ENCODE results near the gene RAB3IL1.

DNA sequence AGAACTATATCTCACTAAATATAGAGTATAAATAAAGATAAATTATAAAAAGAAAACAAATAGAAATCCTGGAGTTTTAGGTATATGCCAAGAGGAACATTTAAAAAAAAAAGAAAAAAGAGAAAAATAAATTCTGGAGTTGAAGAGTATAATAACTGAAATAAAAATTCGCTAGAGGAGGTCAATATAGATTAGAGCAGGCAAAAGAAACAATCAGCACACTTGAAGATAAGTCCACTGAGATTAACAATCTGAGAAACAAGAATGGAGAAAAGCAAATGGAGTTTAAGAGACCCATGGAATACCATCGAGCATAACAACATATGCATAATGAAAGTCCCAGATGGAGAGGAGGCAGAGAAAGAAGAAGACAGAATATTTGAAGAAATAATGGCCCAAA, 18.5 kb upstream of the RAB3IL1 start:
- TF ChIP-seq, protein P1, sequence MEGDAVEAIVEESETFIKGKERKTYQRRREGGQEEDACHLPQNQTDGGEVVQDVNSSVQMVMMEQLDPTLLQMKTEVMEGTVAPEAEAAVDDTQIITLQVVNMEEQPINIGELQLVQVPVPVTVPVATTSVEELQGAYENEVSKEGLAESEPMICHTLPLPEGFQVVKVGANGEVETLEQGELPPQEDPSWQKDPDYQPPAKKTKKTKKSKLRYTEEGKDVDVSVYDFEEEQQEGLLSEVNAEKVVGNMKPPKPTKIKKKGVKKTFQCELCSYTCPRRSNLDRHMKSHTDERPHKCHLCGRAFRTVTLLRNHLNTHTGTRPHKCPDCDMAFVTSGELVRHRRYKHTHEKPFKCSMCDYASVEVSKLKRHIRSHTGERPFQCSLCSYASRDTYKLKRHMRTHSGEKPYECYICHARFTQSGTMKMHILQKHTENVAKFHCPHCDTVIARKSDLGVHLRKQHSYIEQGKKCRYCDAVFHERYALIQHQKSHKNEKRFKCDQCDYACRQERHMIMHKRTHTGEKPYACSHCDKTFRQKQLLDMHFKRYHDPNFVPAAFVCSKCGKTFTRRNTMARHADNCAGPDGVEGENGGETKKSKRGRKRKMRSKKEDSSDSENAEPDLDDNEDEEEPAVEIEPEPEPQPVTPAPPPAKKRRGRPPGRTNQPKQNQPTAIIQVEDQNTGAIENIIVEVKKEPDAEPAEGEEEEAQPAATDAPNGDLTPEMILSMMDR (IDR thresholded peaks at IDR 0.05), result no peak
- TF ChIP-seq POLR2A (IDR thresholded peaks at IDR 0.05), result no peak
